A549 treated with dexamethasone at 1 μM for 4 hours (cell line): ENCODE measurements around the gene FBXW5. TPM values are rescaled to one million over a fixed set of nuclear protein-coding genes. Genes with fewer than 3 reads are reported as not detected.

Source experiments
- total RNA-seq: library from RNA; stranded (reverse); fragments of 200-300 nt; extraction: Qiagen RNA extraction; gene quantifications from 5 replicates; pipeline ENCODE4 v1.2.3, GENCODE V29; 2022

The FBXW5 gene, protein sequence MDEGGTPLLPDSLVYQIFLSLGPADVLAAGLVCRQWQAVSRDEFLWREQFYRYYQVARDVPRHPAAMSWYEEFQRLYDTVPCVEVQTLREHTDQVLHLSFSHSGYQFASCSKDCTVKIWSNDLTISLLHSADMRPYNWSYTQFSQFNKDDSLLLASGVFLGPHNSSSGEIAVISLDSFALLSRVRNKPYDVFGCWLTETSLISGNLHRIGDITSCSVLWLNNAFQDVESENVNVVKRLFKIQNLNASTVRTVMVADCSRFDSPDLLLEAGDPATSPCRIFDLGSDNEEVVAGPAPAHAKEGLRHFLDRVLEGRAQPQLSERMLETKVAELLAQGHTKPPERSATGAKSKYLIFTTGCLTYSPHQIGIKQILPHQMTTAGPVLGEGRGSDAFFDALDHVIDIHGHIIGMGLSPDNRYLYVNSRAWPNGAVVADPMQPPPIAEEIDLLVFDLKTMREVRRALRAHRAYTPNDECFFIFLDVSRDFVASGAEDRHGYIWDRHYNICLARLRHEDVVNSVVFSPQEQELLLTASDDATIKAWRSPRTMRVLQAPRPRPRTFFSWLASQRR
- 57.0 to 103 TPM (median 97.7 TPM) in 5 replicates for total RNA-seq

DNA sequence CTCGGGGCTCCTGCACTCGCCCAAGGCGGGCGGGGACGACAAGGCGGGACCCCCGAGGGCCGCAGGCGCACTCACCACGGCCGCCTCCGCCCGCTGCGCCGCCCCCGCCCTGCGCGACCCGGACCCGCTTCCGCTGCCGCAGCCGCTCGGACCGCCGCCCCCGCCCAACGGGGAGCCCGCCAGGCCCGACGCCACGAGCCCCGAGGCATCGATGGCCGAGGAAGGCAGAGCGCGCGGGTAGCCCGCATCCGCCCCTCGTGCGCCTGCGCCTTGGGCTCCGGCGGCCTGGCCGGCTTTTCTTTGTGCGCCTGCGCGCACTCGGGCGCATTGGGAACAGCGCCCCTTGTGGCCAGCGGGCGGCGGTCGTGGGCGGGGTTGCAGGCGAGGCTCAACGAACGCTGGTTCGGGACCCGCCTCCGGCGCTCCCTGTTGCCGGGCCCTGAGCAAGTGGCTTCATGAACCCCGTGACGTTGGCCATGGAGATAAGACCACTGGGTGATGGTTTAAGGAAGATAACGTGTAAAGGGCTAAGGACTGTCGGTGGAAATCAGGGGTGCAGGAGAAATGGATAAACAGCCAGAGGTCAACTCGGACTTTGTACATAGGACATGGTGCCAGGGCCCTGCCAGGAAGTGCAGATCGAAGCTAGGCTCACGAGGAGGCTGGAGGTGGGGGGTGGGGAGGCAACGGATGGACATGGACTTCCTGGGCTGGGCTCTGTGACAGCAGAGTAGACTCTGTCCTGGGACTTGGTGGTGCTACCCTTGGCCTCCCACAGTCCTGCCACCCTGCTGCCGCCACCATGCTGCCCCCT lies at the start of gene FBXW5, which contains the start of gene C8G:
Gene FBXW5 (minus strand): TSS at position 220 of the 814 bp plus-strand sequence. CDS start 655 bp downstream, outside the sequence.
Gene C8G (plus strand): TSS at position 725 of the 814 bp plus-strand sequence. CDS start 78 bp downstream, at position 803.

GRCh38 chr9:136991993-136992818 lies 47.7 kb upstream of the FBXW5 start, which contains the start of gene PAXX:
PAXX (plus strand) TSS chr9:136992422; CDS start chr9:136992444, 22 bp downstream.

GRCh38 chr9:136982232-136983051 lies 37.9 kb upstream of the FBXW5 start, which contains the start of gene LCNL1:
LCNL1 (plus strand) TSS chr9:136982993; CDS start chr9:136983587, 594 bp downstream.

DNA sequence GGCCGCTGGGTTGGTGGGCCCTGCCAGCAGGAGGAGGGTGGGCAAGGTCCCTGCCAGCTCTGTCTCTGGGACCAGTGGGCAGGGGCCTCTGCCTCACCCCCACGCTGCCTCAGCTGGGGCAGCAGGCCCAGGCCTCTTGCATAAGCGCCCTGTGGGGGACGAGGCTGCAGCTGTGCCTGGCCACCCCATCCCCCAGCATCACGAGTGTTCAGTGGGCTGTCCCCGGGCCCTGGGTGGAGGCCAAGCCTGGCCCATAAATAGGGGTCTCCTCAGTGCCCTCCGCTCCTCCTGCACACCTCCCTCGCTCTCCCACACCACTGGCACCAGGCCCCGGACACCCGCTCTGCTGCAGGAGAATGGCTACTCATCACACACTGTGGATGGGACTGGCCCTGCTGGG lies 32.7 kb upstream of the FBXW5 start, which contains the start of gene PTGDS:
Gene PTGDS (plus strand): TSS at position 282 of the 400 bp plus-strand sequence. CDS start 75 bp downstream, at position 357.

DNA sequence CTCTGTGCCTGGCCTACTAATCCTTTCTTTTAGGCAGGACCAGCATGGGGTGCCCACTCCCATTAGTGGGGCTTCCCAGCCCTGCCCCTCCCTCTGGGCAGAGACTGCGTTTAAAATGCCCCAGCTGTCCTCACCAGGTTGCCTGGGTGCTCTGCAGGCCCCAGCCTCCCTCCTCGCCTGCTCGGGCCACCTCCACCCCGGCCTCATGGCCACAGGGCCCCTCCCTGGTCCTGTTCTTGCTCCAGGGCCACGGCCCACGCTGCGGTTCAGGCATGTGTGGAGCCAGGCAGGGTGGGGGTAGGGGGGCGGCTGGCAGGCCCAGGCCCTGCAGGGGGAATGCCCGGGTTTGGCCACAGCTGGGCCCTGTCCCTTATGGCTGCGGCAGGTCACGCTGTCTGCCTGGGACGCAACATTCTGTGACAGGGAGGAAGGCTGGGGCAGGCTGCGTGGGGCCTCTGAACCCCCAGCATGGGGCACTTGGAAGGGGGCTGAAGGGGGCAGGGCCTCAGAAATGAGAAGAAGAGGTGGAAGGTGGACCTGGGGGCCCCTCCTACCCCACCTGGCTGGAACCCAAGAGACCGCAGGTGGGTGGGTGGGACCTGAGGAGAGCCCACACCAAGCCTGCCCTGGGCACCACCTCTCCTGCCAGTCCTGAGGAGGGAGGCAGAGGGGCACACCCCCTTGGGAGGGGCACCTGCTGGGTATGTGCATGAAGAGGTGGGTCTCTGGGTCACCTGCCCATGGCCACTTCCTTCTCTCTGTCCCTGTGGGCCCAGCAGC lies 7.2 kb upstream of the FBXW5 start, which contains the start of gene LCN12:
Gene LCN12 (plus strand): TSS at position 733 of the 780 bp plus-strand sequence. CDS start 55 bp downstream, outside the sequence.

Other genes starting within 250 kb of the FBXW5 start
- gene DIPK1B, start 232.2 kb downstream of the FBXW5 start, total RNA-seq = 6.2 to 8.5 TPM (median 7.3 TPM) in 5 replicates
- gene LCN10, start 201.8 kb downstream of the FBXW5 start, total RNA-seq = 0.04 TPM in 1 of 5 replicates, not detected in the others
- not detected in 5 replicates for gene LCN6, start 196.2 kb downstream of the FBXW5 start, total RNA-seq
- gene LCN8, start 186.5 kb downstream of the FBXW5 start, total RNA-seq = not detected in 5 replicates
- 0.09 TPM in 2 of 5 replicates, not detected in the others for gene LCN15, start 180.2 kb downstream of the FBXW5 start, total RNA-seq
- gene TMEM141, start 153.4 kb downstream of the FBXW5 start, total RNA-seq = 62.2 to 73.5 TPM (median 69.2 TPM) in 5 replicates
- gene CCDC183, start 148.4 kb downstream of the FBXW5 start, total RNA-seq = 0.11 to 0.43 TPM (median 0.27 TPM) in 5 replicates
- 58.8 to 88.7 TPM (median 79.5 TPM) in 5 replicates for gene RABL6, start 136.8 kb downstream of the FBXW5 start, total RNA-seq
- gene AJM1, start 102.3 kb downstream of the FBXW5 start, total RNA-seq = 3.2 to 4.8 TPM (median 4.3 TPM) in 5 replicates
- 263 to 301 TPM (median 279 TPM) in 5 replicates for gene PHPT1, start 95.3 kb downstream of the FBXW5 start, total RNA-seq
- gene MAMDC4, start 92.4 kb downstream of the FBXW5 start, total RNA-seq = 1.3 to 4.3 TPM (median 3.4 TPM) in 5 replicates
- gene EDF1, start 78.4 kb downstream of the FBXW5 start, total RNA-seq = 486 to 542 TPM (median 487 TPM) in 5 replicates
- gene TRAF2, start 58.2 kb downstream of the FBXW5 start, total RNA-seq = 34.2 to 59.3 TPM (median 51.5 TPM) in 5 replicates
- gene C8G, start 505 bp upstream of the FBXW5 start, total RNA-seq = 0.42 to 1.4 TPM (median 1.0 TPM) in 5 replicates
- 0.48 to 1.6 TPM (median 1.3 TPM) in 5 replicates for gene LCN12, start 7.5 kb upstream of the FBXW5 start, total RNA-seq
- gene PTGDS, start 32.8 kb upstream of the FBXW5 start, total RNA-seq = 0.28 to 1.4 TPM (median 0.77 TPM) in 5 replicates
- gene LCNL1, start 38.3 kb upstream of the FBXW5 start, total RNA-seq = 0.03 to 0.31 TPM (median 0.18 TPM) in 5 replicates
- 43.1 to 70.9 TPM (median 62.8 TPM) in 5 replicates for gene PAXX, start 47.7 kb upstream of the FBXW5 start, total RNA-seq
- 3.3 to 6.7 TPM (median 5.0 TPM) in 5 replicates for gene CLIC3, start 51.8 kb upstream of the FBXW5 start, total RNA-seq
- gene ABCA2, start 83.5 kb upstream of the FBXW5 start, total RNA-seq = 12.4 to 27.7 TPM (median 24.8 TPM) in 5 replicates
- gene FUT7, start 87.3 kb upstream of the FBXW5 start, total RNA-seq = 0.04 to 0.10 TPM (median 0.05 TPM) in 4 of 5 replicates, not detected in the other
- gene NPDC1, start 101.4 kb upstream of the FBXW5 start, total RNA-seq = 34.4 to 84.3 TPM (median 78.9 TPM) in 5 replicates
- gene ENTPD2, start 109.3 kb upstream of the FBXW5 start, total RNA-seq = 3.1 to 6.4 TPM (median 5.4 TPM) in 5 replicates
- gene SAPCD2, start 125.8 kb upstream of the FBXW5 start, total RNA-seq = 13.4 to 23.9 TPM (median 21.4 TPM) in 5 replicates
- 8.1 to 15.8 TPM (median 11.1 TPM) in 5 replicates for gene UAP1L1, start 132.8 kb upstream of the FBXW5 start, total RNA-seq
- 36.8 to 53.3 TPM (median 51.6 TPM) in 5 replicates for gene MAN1B1, start 142.2 kb upstream of the FBXW5 start, total RNA-seq
- gene DPP7, start 170.0 kb upstream of the FBXW5 start, total RNA-seq = 67.5 to 115 TPM (median 108 TPM) in 5 replicates
- 0.16 to 0.41 TPM (median 0.32 TPM) in 5 replicates for gene GRIN1, start 194.4 kb upstream of the FBXW5 start, total RNA-seq
- 0.19 to 1.5 TPM (median 0.77 TPM) in 5 replicates for gene LRRC26, start 225.3 kb upstream of the FBXW5 start, total RNA-seq
- not detected in 5 replicates for gene TMEM210, start 227.3 kb upstream of the FBXW5 start, total RNA-seq
- gene ANAPC2, start 243.8 kb upstream of the FBXW5 start, total RNA-seq = 20.3 to 35.3 TPM (median 31.4 TPM) in 5 replicates
- 99.1 to 134 TPM (median 125 TPM) in 5 replicates for gene SSNA1, start 243.9 kb upstream of the FBXW5 start, total RNA-seq